Mucosa of rectum (tissue), 2 donors: ENCODE measurements around the gene SDCBP2.

Source experiments
- H3K27ac ChIP-seq, 2 donors: one replicate each; pipeline ENCODE4 v1.7.0; 2013; ENCODE audit warnings: inconsistent platforms in 2 of 2, low read depth in 2 of 2, low read length in 2 of 2
- H3K27me3 ChIP-seq, 2 donors: one replicate each; pipeline ENCODE4 v1.7.0; 2013; ENCODE audit warnings: low read length in 2 of 2; ENCODE audit not compliant: control insufficient read depth in 2 of 2, insufficient read depth in 2 of 2
- H3K36me3 ChIP-seq, 2 donors: one replicate each; pipeline ENCODE4 v1.7.0; 2013; ENCODE audit warnings: low read length in 2 of 2; ENCODE audit not compliant: control insufficient read depth in 2 of 2, insufficient read depth in 2 of 2
- H3K4me1 ChIP-seq, 2 donors: one replicate each; pipeline ENCODE4 v1.7.0; 2013; ENCODE audit warnings: low read length in 2 of 2, mild to moderate bottlenecking in 1 of 2; ENCODE audit not compliant: control insufficient read depth in 2 of 2, insufficient read depth in 2 of 2
- H3K4me3 ChIP-seq, 2 donors: one replicate each; pipeline ENCODE4 v1.7.0; 2013; ENCODE audit warnings: low read length in 2 of 2
- H3K9ac ChIP-seq, 2 donors: one replicate each; pipeline ENCODE4 v1.7.0; 2013; ENCODE audit warnings: low read length in 2 of 2, low read depth in 1 of 2, mild to moderate bottlenecking in 1 of 2
- H3K9me3 ChIP-seq, 2 donors: one replicate each; pipeline ENCODE4 v1.7.0; 2013; ENCODE audit warnings: low read length in 2 of 2; ENCODE audit not compliant: control insufficient read depth in 2 of 2
- donor health status: healthy.
- donor health status: Normal muscosa, but diverticular disease.

The SDCBP2 gene

GRCh38 chr20:1338096-1338495, 9.2 kb upstream of the SDCBP2 start:
- H3K9ac ChIP-seq, result no peak overlapping the region
- no peak overlapping the region for H3K27ac ChIP-seq

GRCh38 chr20:1337441-1337840, 8.5 kb upstream of the SDCBP2 start:
- no peak overlapping the region for H3K4me3 ChIP-seq
- H3K4me1 ChIP-seq, result peaks cover 0 to 3% of the 10 kb centered on the region in 2 donors
- H3K9me3 ChIP-seq, result no peaks in the 10 kb centered on the region
- H3K27ac ChIP-seq, result no peak overlapping the region
- no peak overlapping the region for H3K9ac ChIP-seq
- H3K27me3 ChIP-seq, result no peaks in the 10 kb centered on the region
- no peaks in the 10 kb centered on the region for H3K36me3 ChIP-seq

More at GRCh38 chr20:1338096-1338495, 9.2 kb upstream of the SDCBP2 start:
- no peaks in the 10 kb centered on the region for H3K9me3 ChIP-seq
- H3K27me3 ChIP-seq, result no peaks in the 10 kb centered on the region
- H3K36me3 ChIP-seq, result no peaks in the 10 kb centered on the region
- no peak overlapping the region for H3K4me3 ChIP-seq
- H3K4me1 ChIP-seq, result peaks cover 0 to 3% of the 10 kb centered on the region in 2 donors

GRCh38 chr20:1336699-1337367, 7.9 kb upstream of the SDCBP2 start:
- H3K9me3 ChIP-seq, result no peaks in the 10 kb centered on the region
- peaks cover 0 to 3% of the 10 kb centered on the region in 2 donors for H3K4me1 ChIP-seq
- H3K27ac ChIP-seq, result peak overlapping the region in 1 of 2 donors; percentile 28
- no peak overlapping the region for H3K9ac ChIP-seq
- H3K36me3 ChIP-seq, result no peaks in the 10 kb centered on the region
- no peaks in the 10 kb centered on the region for H3K27me3 ChIP-seq
- H3K4me3 ChIP-seq, result no peak overlapping the region

- Histone ChIP-seq H3K27me3 (no peaks in the 10 kb centered on the region), H3K36me3 (no peaks in the 10 kb centered on the region), H3K9me3 (no peaks in the 10 kb centered on the region), H3K9ac (no peak overlapping the region), H3K4me1 (peaks cover 0 to 3% of the 10 kb centered on the region in 2 donors), H3K4me3 (no peak overlapping the region), H3K27ac (peak overlapping the region in 1 of 2 donors; percentile 28)
Measured at GRCh38 chr20:1335961-1336698, 7.2 kb upstream of the SDCBP2 start.

GRCh38 chr20:1334761-1335160, 5.8 kb upstream of the SDCBP2 start:
- Histone ChIP-seq H3K4me1 (peaks cover 12 to 16% of the 10 kb centered on the region in 2 donors), H3K27ac (no peak overlapping the region), H3K9ac (no peak overlapping the region), H3K4me3 (no peak overlapping the region), H3K27me3 (no peaks in the 10 kb centered on the region), H3K9me3 (no peaks in the 10 kb centered on the region), H3K36me3 (no peaks in the 10 kb centered on the region)

- H3K9ac ChIP-seq, result no peak overlapping the region
- H3K27me3 ChIP-seq, result no peaks in the 10 kb centered on the region
- H3K27ac ChIP-seq, result no peak overlapping the region
- no peaks in the 10 kb centered on the region for H3K9me3 ChIP-seq
- peaks cover 16 to 20% of the 10 kb centered on the region in 2 donors for H3K4me1 ChIP-seq
- H3K4me3 ChIP-seq, result no peak overlapping the region
- no peaks in the 10 kb centered on the region for H3K36me3 ChIP-seq
Measured at GRCh38 chr20:1334370-1334731, 5.4 kb upstream of the SDCBP2 start.

- Histone ChIP-seq H3K9ac (no peak overlapping the region), H3K36me3 (no peaks in the 10 kb centered on the region), H3K4me3 (no peak overlapping the region), H3K4me1 (peaks cover 22% of the 10 kb centered on the region in 2 donors), H3K27ac (no peak overlapping the region), H3K9me3 (no peaks in the 10 kb centered on the region), H3K27me3 (no peaks in the 10 kb centered on the region)
Measured at GRCh38 chr20:1333462-1334369, 4.8 kb upstream of the SDCBP2 start.

- peaks cover 0 to 3% of the 10 kb centered on the region in 2 donors for H3K36me3 ChIP-seq
- H3K27me3 ChIP-seq, result no peaks in the 10 kb centered on the region
- no peak overlapping the region for H3K27ac ChIP-seq
- no peaks in the 10 kb centered on the region for H3K9me3 ChIP-seq
- no peak overlapping the region for H3K4me3 ChIP-seq
- H3K4me1 ChIP-seq, result peaks cover 31% of the 10 kb centered on the region in 2 donors
- H3K9ac ChIP-seq, result no peak overlapping the region
Measured at GRCh38 chr20:1332749-1333300, 3.9 kb upstream of the SDCBP2 start.

GRCh38 chr20:1331801-1332453, 3.0 kb upstream of the SDCBP2 start:
- H3K27me3 ChIP-seq, result no peaks in the 10 kb centered on the region
- H3K9me3 ChIP-seq, result no peaks in the 10 kb centered on the region
- H3K9ac ChIP-seq, result no peak overlapping the region
- H3K27ac ChIP-seq, result no peak overlapping the region
- H3K4me1 ChIP-seq, result peaks cover 36 to 40% of the 10 kb centered on the region in 2 donors
- H3K36me3 ChIP-seq, result peaks cover 0 to 3% of the 10 kb centered on the region in 2 donors
- no peak overlapping the region for H3K4me3 ChIP-seq
